ENCODE data around the gene DYNAP. TPM values are rescaled to one million over a fixed set of nuclear protein-coding genes. Genes with fewer than 3 reads are reported as not detected.

The DYNAP gene
- total and polyA plus RNA-seq, 2 experiments from 2014 or later = 0.13 to 0.28 TPM

DNA sequence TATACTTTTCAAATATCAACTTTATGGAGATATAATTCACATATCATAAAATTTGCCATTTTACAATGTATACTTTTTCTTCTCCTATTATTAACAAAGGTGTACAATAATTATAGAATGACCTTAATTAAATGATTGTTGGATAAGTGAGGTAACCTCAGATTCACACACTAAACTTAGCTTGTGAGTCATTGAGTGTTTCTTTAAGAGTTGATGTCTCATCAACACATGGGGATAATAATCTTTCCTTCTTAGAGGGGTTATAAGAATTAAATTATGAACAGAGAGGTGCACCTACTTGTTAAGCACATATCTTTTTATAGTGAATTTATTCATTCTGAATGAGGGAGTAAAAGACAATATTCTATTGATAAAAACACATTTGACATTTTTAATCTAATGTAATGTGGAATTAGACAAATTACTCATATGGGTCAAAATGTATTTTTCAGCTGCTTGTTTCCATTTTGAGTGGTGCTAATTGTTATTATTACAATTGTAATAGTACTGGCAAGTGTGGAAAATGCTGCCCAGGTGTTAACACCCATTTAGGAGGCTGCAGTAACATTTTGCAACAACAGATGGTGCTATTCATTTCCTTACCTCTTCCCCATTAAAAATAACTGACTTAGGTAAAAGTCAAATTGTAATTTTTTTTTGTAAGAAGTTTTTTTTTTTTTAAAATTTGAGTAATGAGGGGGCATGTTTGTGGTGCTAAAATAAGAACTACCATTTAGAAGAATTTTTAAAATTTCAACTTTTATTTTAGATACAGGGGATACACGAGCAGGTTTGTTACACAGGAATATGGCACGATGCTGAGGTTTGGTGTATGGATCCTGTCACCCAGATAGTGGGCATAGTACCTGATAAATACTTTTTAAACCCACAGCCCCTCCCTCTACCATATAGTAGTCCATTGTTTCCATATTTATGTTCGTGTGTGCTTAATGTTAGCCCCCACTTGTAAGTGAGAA lies 32.1 kb upstream of the DYNAP start:
- TF ChIP-seq, protein P1, sequence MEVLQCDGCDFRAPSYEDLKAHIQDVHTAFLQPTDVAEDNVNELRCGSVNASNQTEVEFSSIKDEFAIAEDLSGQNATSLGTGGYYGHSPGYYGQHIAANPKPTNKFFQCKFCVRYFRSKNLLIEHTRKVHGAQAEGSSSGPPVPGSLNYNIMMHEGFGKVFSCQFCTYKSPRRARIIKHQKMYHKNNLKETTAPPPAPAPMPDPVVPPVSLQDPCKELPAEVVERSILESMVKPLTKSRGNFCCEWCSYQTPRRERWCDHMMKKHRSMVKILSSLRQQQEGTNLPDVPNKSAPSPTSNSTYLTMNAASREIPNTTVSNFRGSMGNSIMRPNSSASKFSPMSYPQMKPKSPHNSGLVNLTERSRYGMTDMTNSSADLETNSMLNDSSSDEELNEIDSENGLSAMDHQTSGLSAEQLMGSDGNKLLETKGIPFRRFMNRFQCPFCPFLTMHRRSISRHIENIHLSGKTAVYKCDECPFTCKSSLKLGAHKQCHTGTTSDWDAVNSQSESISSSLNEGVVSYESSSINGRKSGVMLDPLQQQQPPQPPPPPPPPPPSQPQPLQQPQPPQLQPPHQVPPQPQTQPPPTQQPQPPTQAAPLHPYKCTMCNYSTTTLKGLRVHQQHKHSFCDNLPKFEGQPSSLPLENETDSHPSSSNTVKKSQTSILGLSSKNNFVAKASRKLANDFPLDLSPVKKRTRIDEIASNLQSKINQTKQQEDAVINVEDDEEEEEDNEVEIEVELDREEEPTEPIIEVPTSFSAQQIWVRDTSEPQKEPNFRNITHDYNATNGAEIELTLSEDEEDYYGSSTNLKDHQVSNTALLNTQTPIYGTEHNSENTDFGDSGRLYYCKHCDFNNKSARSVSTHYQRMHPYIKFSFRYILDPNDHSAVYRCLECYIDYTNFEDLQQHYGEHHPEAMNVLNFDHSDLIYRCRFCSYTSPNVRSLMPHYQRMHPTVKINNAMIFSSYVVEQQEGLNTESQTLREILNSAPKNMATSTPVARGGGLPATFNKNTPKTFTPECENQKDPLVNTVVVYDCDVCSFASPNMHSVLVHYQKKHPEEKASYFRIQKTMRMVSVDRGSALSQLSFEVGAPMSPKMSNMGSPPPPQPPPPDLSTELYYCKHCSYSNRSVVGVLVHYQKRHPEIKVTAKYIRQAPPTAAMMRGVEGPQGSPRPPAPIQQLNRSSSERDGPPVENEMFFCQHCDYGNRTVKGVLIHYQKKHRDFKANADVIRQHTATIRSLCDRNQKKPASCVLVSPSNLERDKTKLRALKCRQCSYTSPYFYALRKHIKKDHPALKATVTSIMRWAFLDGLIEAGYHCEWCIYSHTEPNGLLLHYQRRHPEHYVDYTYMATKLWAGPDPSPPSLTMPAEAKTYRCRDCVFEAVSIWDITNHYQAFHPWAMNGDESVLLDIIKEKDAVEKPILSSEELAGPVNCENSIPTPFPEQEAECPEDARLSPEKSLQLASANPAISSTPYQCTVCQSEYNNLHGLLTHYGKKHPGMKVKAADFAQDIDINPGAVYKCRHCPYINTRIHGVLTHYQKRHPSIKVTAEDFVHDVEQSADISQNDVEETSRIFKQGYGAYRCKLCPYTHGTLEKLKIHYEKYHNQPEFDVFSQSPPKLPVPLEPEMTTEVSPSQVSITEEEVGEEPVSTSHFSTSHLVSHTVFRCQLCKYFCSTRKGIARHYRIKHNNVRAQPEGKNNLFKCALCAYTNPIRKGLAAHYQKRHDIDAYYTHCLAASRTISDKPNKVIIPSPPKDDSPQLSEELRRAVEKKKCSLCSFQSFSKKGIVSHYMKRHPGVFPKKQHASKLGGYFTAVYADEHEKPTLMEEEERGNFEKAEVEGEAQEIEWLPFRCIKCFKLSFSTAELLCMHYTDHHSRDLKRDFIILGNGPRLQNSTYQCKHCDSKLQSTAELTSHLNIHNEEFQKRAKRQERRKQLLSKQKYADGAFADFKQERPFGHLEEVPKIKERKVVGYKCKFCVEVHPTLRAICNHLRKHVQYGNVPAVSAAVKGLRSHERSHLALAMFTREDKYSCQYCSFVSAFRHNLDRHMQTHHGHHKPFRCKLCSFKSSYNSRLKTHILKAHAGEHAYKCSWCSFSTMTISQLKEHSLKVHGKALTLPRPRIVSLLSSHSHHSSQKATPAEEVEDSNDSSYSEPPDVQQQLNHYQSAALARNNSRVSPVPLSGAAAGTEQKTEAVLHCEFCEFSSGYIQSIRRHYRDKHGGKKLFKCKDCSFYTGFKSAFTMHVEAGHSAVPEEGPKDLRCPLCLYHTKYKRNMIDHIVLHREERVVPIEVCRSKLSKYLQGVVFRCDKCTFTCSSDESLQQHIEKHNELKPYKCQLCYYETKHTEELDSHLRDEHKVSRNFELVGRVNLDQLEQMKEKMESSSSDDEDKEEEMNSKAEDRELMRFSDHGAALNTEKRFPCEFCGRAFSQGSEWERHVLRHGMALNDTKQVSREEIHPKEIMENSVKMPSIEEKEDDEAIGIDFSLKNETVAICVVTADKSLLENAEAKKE (CRISPR knock-in tag; IDR thresholded peaks at IDR 0.05) = no peak
- TF ChIP-seq POLR2AphosphoS5 (IDR thresholded peaks at IDR 0.05; ENCODE audit: low read depth) (no peak), ETS1 (IDR thresholded peaks at IDR 0.05) (no peak), STAT1 (IDR thresholded peaks at IDR 0.05; ENCODE audit: unreplicated experiment) (no peak)
- TF ChIP-seq, protein P2, sequence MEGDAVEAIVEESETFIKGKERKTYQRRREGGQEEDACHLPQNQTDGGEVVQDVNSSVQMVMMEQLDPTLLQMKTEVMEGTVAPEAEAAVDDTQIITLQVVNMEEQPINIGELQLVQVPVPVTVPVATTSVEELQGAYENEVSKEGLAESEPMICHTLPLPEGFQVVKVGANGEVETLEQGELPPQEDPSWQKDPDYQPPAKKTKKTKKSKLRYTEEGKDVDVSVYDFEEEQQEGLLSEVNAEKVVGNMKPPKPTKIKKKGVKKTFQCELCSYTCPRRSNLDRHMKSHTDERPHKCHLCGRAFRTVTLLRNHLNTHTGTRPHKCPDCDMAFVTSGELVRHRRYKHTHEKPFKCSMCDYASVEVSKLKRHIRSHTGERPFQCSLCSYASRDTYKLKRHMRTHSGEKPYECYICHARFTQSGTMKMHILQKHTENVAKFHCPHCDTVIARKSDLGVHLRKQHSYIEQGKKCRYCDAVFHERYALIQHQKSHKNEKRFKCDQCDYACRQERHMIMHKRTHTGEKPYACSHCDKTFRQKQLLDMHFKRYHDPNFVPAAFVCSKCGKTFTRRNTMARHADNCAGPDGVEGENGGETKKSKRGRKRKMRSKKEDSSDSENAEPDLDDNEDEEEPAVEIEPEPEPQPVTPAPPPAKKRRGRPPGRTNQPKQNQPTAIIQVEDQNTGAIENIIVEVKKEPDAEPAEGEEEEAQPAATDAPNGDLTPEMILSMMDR (conservative IDR thresholded peaks at IDR 0.05; ENCODE audit: low read depth in 2 of 2) = peak; percentile 63 to 78
- TF ChIP-seq, protein P3, sequence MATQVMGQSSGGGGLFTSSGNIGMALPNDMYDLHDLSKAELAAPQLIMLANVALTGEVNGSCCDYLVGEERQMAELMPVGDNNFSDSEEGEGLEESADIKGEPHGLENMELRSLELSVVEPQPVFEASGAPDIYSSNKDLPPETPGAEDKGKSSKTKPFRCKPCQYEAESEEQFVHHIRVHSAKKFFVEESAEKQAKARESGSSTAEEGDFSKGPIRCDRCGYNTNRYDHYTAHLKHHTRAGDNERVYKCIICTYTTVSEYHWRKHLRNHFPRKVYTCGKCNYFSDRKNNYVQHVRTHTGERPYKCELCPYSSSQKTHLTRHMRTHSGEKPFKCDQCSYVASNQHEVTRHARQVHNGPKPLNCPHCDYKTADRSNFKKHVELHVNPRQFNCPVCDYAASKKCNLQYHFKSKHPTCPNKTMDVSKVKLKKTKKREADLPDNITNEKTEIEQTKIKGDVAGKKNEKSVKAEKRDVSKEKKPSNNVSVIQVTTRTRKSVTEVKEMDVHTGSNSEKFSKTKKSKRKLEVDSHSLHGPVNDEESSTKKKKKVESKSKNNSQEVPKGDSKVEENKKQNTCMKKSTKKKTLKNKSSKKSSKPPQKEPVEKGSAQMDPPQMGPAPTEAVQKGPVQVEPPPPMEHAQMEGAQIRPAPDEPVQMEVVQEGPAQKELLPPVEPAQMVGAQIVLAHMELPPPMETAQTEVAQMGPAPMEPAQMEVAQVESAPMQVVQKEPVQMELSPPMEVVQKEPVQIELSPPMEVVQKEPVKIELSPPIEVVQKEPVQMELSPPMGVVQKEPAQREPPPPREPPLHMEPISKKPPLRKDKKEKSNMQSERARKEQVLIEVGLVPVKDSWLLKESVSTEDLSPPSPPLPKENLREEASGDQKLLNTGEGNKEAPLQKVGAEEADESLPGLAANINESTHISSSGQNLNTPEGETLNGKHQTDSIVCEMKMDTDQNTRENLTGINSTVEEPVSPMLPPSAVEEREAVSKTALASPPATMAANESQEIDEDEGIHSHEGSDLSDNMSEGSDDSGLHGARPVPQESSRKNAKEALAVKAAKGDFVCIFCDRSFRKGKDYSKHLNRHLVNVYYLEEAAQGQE (IDR thresholded peaks at IDR 0.05; ENCODE audit: unreplicated experiment) = no peak
- Histone ChIP-seq H3K27ac (ENCODE audit: low read depth) (no peak overlapping the region), H3K9me2 (ENCODE audit: insufficient read depth) (no peaks in the 10 kb centered on the region), H3K36me3 (ENCODE audit: insufficient read depth) (no peaks in the 10 kb centered on the region), H3K4me1 (ENCODE audit: insufficient read depth) (peaks cover 5% of the 10 kb centered on the region), H3K4me2 (no peak overlapping the region), H3K27me3 (ENCODE audit: insufficient read depth) (no peaks in the 10 kb centered on the region), H3F3A (replicated peaks; ENCODE audit: low read depth) (no peaks in the 10 kb centered on the region), H3K4me3 (no peak overlapping the region), H3K79me2 (replicated peaks; ENCODE audit: insufficient read depth) (no peaks in the 10 kb centered on the region), H2AFZ (no peak overlapping the region), H4K20me1 (replicated peaks; ENCODE audit: insufficient read depth) (no peaks in the 10 kb centered on the region)
- ATAC-seq = no peak
- peaks cover 21% of the 10 kb centered on the region; the same call in 2 of the 3 replicates for H3K9me3 Mint-ChIP-seq
- H3K27ac Mint-ChIP-seq = no peak overlapping the region
- peak; percentile 60 for DNase-seq (ENCODE audit: low spot score)
- H3K27me3 Mint-ChIP-seq (ENCODE audit: insufficient read depth, low read depth, poor library complexity) = no peaks in the 10 kb centered on the region
- no peak overlapping the region for H3K4me3 Mint-ChIP-seq
- H3K4me1 Mint-ChIP-seq = peaks cover 11% of the 10 kb centered on the region
- H3K36me3 Mint-ChIP-seq (ENCODE audit: low read depth) = peaks cover 21% of the 10 kb centered on the region; the same call in 2 of the 3 replicates

All from GM23338 (cell line).